ENCODE data around the gene FAM184B.

- no peak for TF ChIP-seq POLR2A (IDR thresholded peaks at IDR 0.05; ENCODE audit: low read length)
- no peak for TF ChIP-seq CEBPB (IDR thresholded peaks at IDR 0.05)
- TF ChIP-seq, protein P1, sequence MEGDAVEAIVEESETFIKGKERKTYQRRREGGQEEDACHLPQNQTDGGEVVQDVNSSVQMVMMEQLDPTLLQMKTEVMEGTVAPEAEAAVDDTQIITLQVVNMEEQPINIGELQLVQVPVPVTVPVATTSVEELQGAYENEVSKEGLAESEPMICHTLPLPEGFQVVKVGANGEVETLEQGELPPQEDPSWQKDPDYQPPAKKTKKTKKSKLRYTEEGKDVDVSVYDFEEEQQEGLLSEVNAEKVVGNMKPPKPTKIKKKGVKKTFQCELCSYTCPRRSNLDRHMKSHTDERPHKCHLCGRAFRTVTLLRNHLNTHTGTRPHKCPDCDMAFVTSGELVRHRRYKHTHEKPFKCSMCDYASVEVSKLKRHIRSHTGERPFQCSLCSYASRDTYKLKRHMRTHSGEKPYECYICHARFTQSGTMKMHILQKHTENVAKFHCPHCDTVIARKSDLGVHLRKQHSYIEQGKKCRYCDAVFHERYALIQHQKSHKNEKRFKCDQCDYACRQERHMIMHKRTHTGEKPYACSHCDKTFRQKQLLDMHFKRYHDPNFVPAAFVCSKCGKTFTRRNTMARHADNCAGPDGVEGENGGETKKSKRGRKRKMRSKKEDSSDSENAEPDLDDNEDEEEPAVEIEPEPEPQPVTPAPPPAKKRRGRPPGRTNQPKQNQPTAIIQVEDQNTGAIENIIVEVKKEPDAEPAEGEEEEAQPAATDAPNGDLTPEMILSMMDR (IDR thresholded peaks at IDR 0.05): no peak
- no peak for TF ChIP-seq HDAC2 (IDR thresholded peaks at IDR 0.05)
- TF ChIP-seq HOXB5 (CRISPR knock-in tag; IDR thresholded peaks at IDR 0.05): no peak
- no peak for TF ChIP-seq USF2 (IDR thresholded peaks at IDR 0.05)
- no peak for TF ChIP-seq JUNB (IDR thresholded peaks at IDR 0.05)
- no peak for TF ChIP-seq EP300 (IDR thresholded peaks at IDR 0.05)
- no peak for TF ChIP-seq MAZ (IDR thresholded peaks at IDR 0.05; ENCODE audit: borderline replicate concordance, low read depth, low read length)
- TF ChIP-seq REST (IDR thresholded peaks at IDR 0.05): no peak
These were observed 14.5 kb downstream of the FAM184B start for GRCh38 chr4:17766826-17767458.
